H1 (cell line): Measurements from ENCODE around the gene HS3ST6.
"Not testable (repeated sequence)": the region's sequence is repeated elsewhere in the genome, so short reads cannot be mapped to it uniquely, and the experiment has no call there.

Experiments used
- CBX5 ChIP-seq: fragments of 300-800, 300-1000 bp; sonication (generic); IDR thresholded peaks from 2 replicates; pipeline ENCODE4 v1.7.1; 2016; ENCODE audit warnings: antibody characterized with exemption, low read length, low read depth
- CTCF ChIP-seq, 3 experiments: IDR thresholded peaks; 1 replicate in 2 of 3; 2 replicates in 1 of 3; pipeline versions ENCODE4 v1.5.1 to v1.6.1; 2011; ENCODE audit warnings: low read length in 3 of 3, mild to moderate bottlenecking in 3 of 3, inconsistent platforms in 2 of 3, low read depth in 1 of 3, moderate library complexity in 1 of 3; ENCODE audit not compliant: insufficient read depth in 1 of 3; ENCODE audit errors: control extremely low read depth in 1 of 3
- EZH2 ChIP-seq: fragments of 200-600 bp; sonication (generic); IDR thresholded peaks from 2 replicates; pipeline ENCODE4 v1.7.1; 2012; ENCODE audit warnings: low read depth, mild to moderate bottlenecking, moderate library complexity, low read length, inconsistent platforms; ENCODE audit not compliant: severe bottlenecking
- FOSL1 ChIP-seq: IDR thresholded peaks from 2 replicates; pipeline ENCODE4 v1.6.1; 2011; ENCODE audit warnings: mild to moderate bottlenecking, low read depth, low read length, moderate library complexity; ENCODE audit not compliant: insufficient read depth
- HDAC2 ChIP-seq, 2 experiments: fragments of 300-600 bp in 1 of 2; sonication (generic) in 1 of 2; IDR thresholded peaks; 2 replicates each; pipeline ENCODE4 v1.6.1; 2011 to 2012; ENCODE audit warnings: low read depth in 2 of 2, low read length in 2 of 2, mild to moderate bottlenecking in 2 of 2, moderate library complexity in 2 of 2, borderline replicate concordance in 1 of 2, inconsistent platforms in 1 of 2
- POLR2A ChIP-seq, 2 experiments: IDR thresholded peaks; 1 replicate in 1 of 2; 2 replicates in 1 of 2; pipeline ENCODE4 v1.6.1; 2011; ENCODE audit warnings: low read depth in 2 of 2, low read length in 2 of 2, mild to moderate bottlenecking in 2 of 2; ENCODE audit errors: control extremely low read depth in 1 of 2
- POLR2AphosphoS5 ChIP-seq: IDR thresholded peaks from 2 replicates; pipeline ENCODE4 v1.6.1; 2011; ENCODE audit warnings: low read depth, low read length
- RAD21 ChIP-seq, 2 experiments: IDR thresholded peaks in 1 of 2; conservative IDR thresholded peaks in 1 of 2; 2 replicates each; pipeline ENCODE4 v1.6.1; 2011; ENCODE audit warnings: low read depth in 2 of 2, low read length in 2 of 2, improper control_type of control experiment in 1 of 2, inconsistent platforms in 1 of 2, mild to moderate bottlenecking in 1 of 2, moderate library complexity in 1 of 2
- TAF1 ChIP-seq: IDR thresholded peaks from 2 replicates; pipeline ENCODE4 v1.6.1; 2011; ENCODE audit warnings: mild to moderate bottlenecking, low read depth, low read length
- ZNF274 ChIP-seq: IDR thresholded peaks from 2 replicates; pipeline ENCODE4 v1.7.0; 2012; ENCODE audit warnings: low read length, borderline replicate concordance; ENCODE audit errors: extremely low read depth
- TF ChIP-seq, protein P1 (sequence below): IDR thresholded peaks from 2 replicates; pipeline ENCODE4 v1.6.1; 2012; ENCODE audit warnings: inconsistent platforms

- not testable (repeated sequence) for TF ChIP-seq CTCF (IDR thresholded peaks at IDR 0.05; ENCODE audit: control extremely low read depth in 1 of 3, insufficient read depth in 1 of 3, low read depth in 1 of 3, low read length in 3 of 3); POLR2AphosphoS5; EZH2; CBX5; TAF1; HDAC2 (IDR thresholded peaks at IDR 0.05; ENCODE audit: borderline replicate concordance in 1 of 2, low read depth in 2 of 2, low read length in 2 of 2); POLR2A (IDR thresholded peaks at IDR 0.05; ENCODE audit: control extremely low read depth in 1 of 2, low read depth in 2 of 2, low read length in 2 of 2); FOSL1; ZNF274; RAD21 (IDR thresholded peaks at IDR 0.05 in 1 of 2, conservative IDR thresholded peaks at IDR 0.05 in 1 of 2; ENCODE audit: low read depth in 2 of 2, low read length in 2 of 2)
- TF ChIP-seq, protein P1, sequence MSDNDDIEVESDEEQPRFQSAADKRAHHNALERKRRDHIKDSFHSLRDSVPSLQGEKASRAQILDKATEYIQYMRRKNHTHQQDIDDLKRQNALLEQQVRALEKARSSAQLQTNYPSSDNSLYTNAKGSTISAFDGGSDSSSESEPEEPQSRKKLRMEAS: not testable (repeated sequence)
These were observed 37.0 kb downstream of the HS3ST6 start for GRCh38 chr16:1881172-1881571.
